Smooth muscle cell (in vitro differentiated cells): ENCODE measurements around the gene ZFP91. TPM values are rescaled to one million over a fixed set of nuclear protein-coding genes. Genes with fewer than 3 reads are reported as not detected.
A peak's percentile ranks its signal among the peaks of the same experiment; 100 is the strongest.

Experiments
- DNase-seq: peaks from one replicate; lab custom pipeline; 2025; ENCODE audit not compliant: unreplicated experiment; lab: John Stamatoyannopoulos, UW
- H2AFZ ChIP-seq: fragments of 200-600 bp; sonication (generic); 2 replicates; pipeline ENCODE4 v1.6.0; 2016; ENCODE audit warnings: antibody characterized with exemption, low read depth, mild to moderate bottlenecking
- H3F3A ChIP-seq: fragments of 200-600 bp; sonication (generic); 2 replicates; pipeline ENCODE4 v1.6.0; 2017; ENCODE audit warnings: antibody characterized with exemption, low read depth
- H3K27ac ChIP-seq: fragments of 200-600 bp; sonication (generic); 2 replicates; pipeline ENCODE4 v1.5.1; 2016; ENCODE audit warnings: low read depth, mild to moderate bottlenecking
- H3K27me3 ChIP-seq: fragments of 200-600 bp; sonication (generic); 2 replicates; pipeline ENCODE4 v1.6.1; 2016; ENCODE audit warnings: low read depth, mild to moderate bottlenecking
- H3K36me3 ChIP-seq: fragments of 200-600 bp; sonication (generic); 2 replicates; pipeline ENCODE4 v1.5.1; 2016; ENCODE audit warnings: low read depth
- H3K4me1 ChIP-seq: fragments of 200-600 bp; sonication (generic); 2 replicates; pipeline ENCODE4 v1.5.1; 2016; ENCODE audit warnings: low read depth
- H3K4me2 ChIP-seq: fragments of 200-600 bp; sonication (generic); 2 replicates; pipeline ENCODE4 v1.6.0; 2016; ENCODE audit warnings: mild to moderate bottlenecking
- H3K4me3 ChIP-seq: fragments of 200-600 bp; sonication (generic); 2 replicates; pipeline ENCODE4 v1.5.1; 2016; ENCODE audit warnings: mild to moderate bottlenecking
- H3K79me2 ChIP-seq: fragments of 200-600 bp; sonication (generic); 2 replicates; pipeline ENCODE4 v1.6.0; 2016; ENCODE audit warnings: low read depth, mild to moderate bottlenecking
- H3K9ac ChIP-seq: fragments of 200-600 bp; sonication (generic); 2 replicates; pipeline ENCODE4 v1.6.0; 2016; ENCODE audit warnings: low read depth
- H3K9me3 ChIP-seq: fragments of 200-600 bp; sonication (generic); replicated peaks from 2 replicates; pipeline ENCODE4 v1.5.1; 2016; ENCODE audit warnings: low read depth
- H4K20me1 ChIP-seq: fragments of 200-600 bp; sonication (generic); 2 replicates; pipeline ENCODE4 v1.6.0; 2016; ENCODE audit warnings: low read depth
- CTCF ChIP-seq: fragments of 200-600 bp; sonication (generic); IDR thresholded peaks from 2 replicates; pipeline ENCODE4 v1.5.1; 2017; ENCODE audit warnings: borderline replicate concordance, mild to moderate bottlenecking, antibody characterized with exemption; ENCODE audit not compliant: insufficient read depth, poor library complexity, severe bottlenecking
- WGBS: methylation state at CpG from one replicate; pipeline ENCODE4 v1.1.7; 2016; ENCODE audit warnings: low lambda C conversion rate; 5-methylcytosine and 5-hydroxymethylcytosine counted together
- polyA plus RNA-seq: library from polyadenylated mRNA; unstranded; fragments of >200 nt; fragmentation: Nextera tagmentation; extraction: Ambion mirVana; gene quantifications from 2 replicates; pipeline ENCODE4 v1.2.1, GENCODE V29; 2016
- total RNA-seq: library from RNA; depleted of rRNA; stranded (reverse); fragments of >200 nt; gene quantifications from 2 replicates; pipeline ENCODE4 v1.2.3, GENCODE V29; 2014

Gene ZFP91
- total and polyA plus RNA-seq, 2 experiments from 2014 or later = 14.5 to 47.4 TPM

- H3F3A ChIP-seq = no peaks in the 10 kb centered on the region
- H3K4me1 ChIP-seq = peaks cover 3% of the 10 kb centered on the region
- peak overlapping the region; percentile 21 for H3K4me2 ChIP-seq
- no peaks in the 10 kb centered on the region for H3K9me3 ChIP-seq
- no peaks in the 10 kb centered on the region for H4K20me1 ChIP-seq
- H3K27me3 ChIP-seq = no peaks in the 10 kb centered on the region
- 100% methylated on average over 1 of the region's 1 CpG for WGBS
- no peak for TF ChIP-seq CTCF
- H3K9ac ChIP-seq = peak overlapping the region; percentile 41
- peak overlapping the region; percentile 78 for H3K27ac ChIP-seq
- H3K79me2 ChIP-seq = no peaks in the 10 kb centered on the region
- no peak for DNase-seq
- no peak overlapping the region for H3K4me3 ChIP-seq
- H3K36me3 ChIP-seq = peaks cover 23% of the 10 kb centered on the region
- H2AFZ ChIP-seq = no peak overlapping the region
Measured at GRCh38 chr11:58615559-58615958, 36.7 kb downstream of the ZFP91 start.

GRCh38 chr11:58616594-58616993, 37.7 kb downstream of the ZFP91 start:
- Histone ChIP-seq H3K4me1 (peaks cover 3% of the 10 kb centered on the region), H3K36me3 (peaks cover 18% of the 10 kb centered on the region), H3K4me3 (no peak overlapping the region), H4K20me1 (no peaks in the 10 kb centered on the region), H3K9ac (peak overlapping the region; percentile 31), H3K27me3 (no peaks in the 10 kb centered on the region), H3K79me2 (no peaks in the 10 kb centered on the region), H3K4me2 (peak overlapping the region; percentile 41), H3K27ac (peak overlapping the region; percentile 78), H2AFZ (no peak overlapping the region), H3K9me3 (no peaks in the 10 kb centered on the region), H3F3A (no peaks in the 10 kb centered on the region)
- DNase-seq = no peak
- 22% methylated on average over 4 of the region's 4 CpGs for WGBS
- no peak for TF ChIP-seq CTCF

- H3K27me3 ChIP-seq = no peaks in the 10 kb centered on the region
- peak overlapping the region; percentile 78 for H3K27ac ChIP-seq
- peaks cover 3% of the 10 kb centered on the region for H3K4me1 ChIP-seq
- peaks cover 15% of the 10 kb centered on the region for H3K36me3 ChIP-seq
- H4K20me1 ChIP-seq = no peaks in the 10 kb centered on the region
- WGBS = 86% methylated on average over 4 of the region's 4 CpGs
- H3K9me3 ChIP-seq = no peaks in the 10 kb centered on the region
- no peak overlapping the region for H2AFZ ChIP-seq
- H3K4me2 ChIP-seq = no peak overlapping the region
- H3K4me3 ChIP-seq = no peak overlapping the region
- H3K9ac ChIP-seq = no peak overlapping the region
- no peaks in the 10 kb centered on the region for H3F3A ChIP-seq
- DNase-seq = no peak
- TF ChIP-seq CTCF = no peak
- H3K79me2 ChIP-seq = no peaks in the 10 kb centered on the region
Measured at GRCh38 chr11:58617976-58618557, 39.2 kb downstream of the ZFP91 start.
